ENCODE results near the gene COQ8B. TPM values are rescaled to one million over a fixed set of nuclear protein-coding genes. Genes with fewer than 3 reads are reported as not detected.
A peak's percentile ranks its signal among the peaks of the same experiment; 100 is the strongest.

The COQ8B gene
- total and polyA plus RNA-seq, 2 of the 4 experiments (the other 2 are of a cell fraction): 14.9 to 23.2 TPM

DNA sequence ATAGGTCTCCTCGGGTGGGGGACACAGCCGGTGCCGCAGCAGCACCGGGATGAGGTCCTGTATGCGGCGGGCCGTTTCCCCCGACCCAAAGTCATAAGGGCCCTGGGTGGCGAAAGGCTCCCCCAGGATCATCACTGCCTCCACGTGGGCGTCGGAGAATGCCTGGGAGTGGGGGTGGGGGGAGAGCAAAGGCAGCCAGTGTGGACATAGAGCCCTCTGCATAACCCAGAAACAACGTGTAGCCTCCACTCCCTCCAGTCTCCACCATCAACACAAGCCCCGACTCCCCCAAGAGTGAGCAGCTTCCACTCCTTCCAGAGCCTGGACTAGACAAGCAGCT is 24.5 kb downstream of the COQ8B start:
- H3K4me1 ChIP-seq (ENCODE audit: control insufficient read depth, insufficient read depth, low read length): peaks cover 17% of the 10 kb centered on the region
- H4K91ac ChIP-seq (ENCODE audit: insufficient read depth, low read depth, low read length): no peak overlapping the region
- no peak overlapping the region for H3K4me2 ChIP-seq (ENCODE audit: low read depth, low read length)
- peak overlapping the region; percentile 97 for H2AK9ac ChIP-seq (replicated peaks; ENCODE audit: low read depth, low read length, poor library complexity)
- WGBS, 2 experiments (ENCODE audit: extremely low coverage in 2 of 2, insufficient read length in 1 of 2): 89% methylated on average over 2 of the region's 14 CpGs; no CpG with 5 or more reads in 1 of the 2 experiments
- no peak overlapping the region for H3K4ac ChIP-seq (ENCODE audit: low read depth, low read length)
- H4K8ac ChIP-seq (ENCODE audit: low read depth in 2 of 2, low read length in 2 of 2): no peak overlapping the region
- no peak overlapping the region for H3K56ac ChIP-seq (ENCODE audit: extremely low read depth, insufficient read depth, low read length)
- peaks cover 27% of the 10 kb centered on the region; the same call in 1 of the 2 replicates for H3K36me3 ChIP-seq (ENCODE audit: control insufficient read depth, insufficient read depth, low read length)
- in situ Hi-C loops (cut with MboI; ENCODE audit: low sequenced_read_pairs): no loop called here
- H2BK120ac ChIP-seq (ENCODE audit: low read depth, low read length): no peak overlapping the region
- no peaks in the 10 kb centered on the region for H3K27me3 ChIP-seq (ENCODE audit: control insufficient read depth, insufficient read depth, low read length)
- H3K9me1 ChIP-seq (ENCODE audit: insufficient read depth, low read length): peaks cover 25% of the 10 kb centered on the region
- no peaks in the 10 kb centered on the region for H3K9me3 ChIP-seq (ENCODE audit: control insufficient read depth, insufficient read depth, low read length)
- no peak overlapping the region for H2AFZ ChIP-seq (replicated peaks; ENCODE audit: low read length, poor library complexity)
- peaks cover 19 to 34% of the 10 kb centered on the region in 2 experiments for H3K79me1 ChIP-seq (ENCODE audit: low read depth in 1 of 2, low read length in 2 of 2)
- ATAC-seq (ENCODE audit: low read depth): no peak
- H3K9ac ChIP-seq (ENCODE audit: low read depth, low read length): no peak overlapping the region
- no peak overlapping the region for H3K27ac ChIP-seq (ENCODE audit: insufficient read depth, low read length)
- DNase-seq: no peak
- H2BK20ac ChIP-seq (ENCODE audit: low read depth, low read length): no peak overlapping the region
- no peak overlapping the region for H3K23ac ChIP-seq (ENCODE audit: low read depth, low read length)
- dilution Hi-C loops (cut with HindIII; ENCODE audit: low sequenced_read_pairs, unreplicated experiment): no loop called here
- no peak overlapping the region for H4K5ac ChIP-seq (ENCODE audit: low read depth, low read length)
- no peak overlapping the region for H2BK5ac ChIP-seq (ENCODE audit: low read depth, low read length, poor library complexity, severe bottlenecking)
- ChIA-PET POLR2A (ENCODE audit: unreplicated experiment) (no interaction called here), CTCF (no interaction called here)
- H3K14ac ChIP-seq (replicated peaks; ENCODE audit: low read depth, low read length): no peak overlapping the region
- H3K18ac ChIP-seq (ENCODE audit: low read depth, low read length): no peak overlapping the region
- no TSS peak for BruUV-seq (replicated peaks)
- H4K20me1 ChIP-seq (ENCODE audit: insufficient read depth, low read length): peaks cover 23% of the 10 kb centered on the region
- no peak overlapping the region for H3K4me3 ChIP-seq (ENCODE audit: insufficient read depth, low read depth, low read length)
- H2BK15ac ChIP-seq (ENCODE audit: low read depth, low read length): no peak overlapping the region
- no peak overlapping the region for H2AK5ac ChIP-seq (ENCODE audit: low read depth, low read length)
- TF ChIP-seq, protein P1, sequence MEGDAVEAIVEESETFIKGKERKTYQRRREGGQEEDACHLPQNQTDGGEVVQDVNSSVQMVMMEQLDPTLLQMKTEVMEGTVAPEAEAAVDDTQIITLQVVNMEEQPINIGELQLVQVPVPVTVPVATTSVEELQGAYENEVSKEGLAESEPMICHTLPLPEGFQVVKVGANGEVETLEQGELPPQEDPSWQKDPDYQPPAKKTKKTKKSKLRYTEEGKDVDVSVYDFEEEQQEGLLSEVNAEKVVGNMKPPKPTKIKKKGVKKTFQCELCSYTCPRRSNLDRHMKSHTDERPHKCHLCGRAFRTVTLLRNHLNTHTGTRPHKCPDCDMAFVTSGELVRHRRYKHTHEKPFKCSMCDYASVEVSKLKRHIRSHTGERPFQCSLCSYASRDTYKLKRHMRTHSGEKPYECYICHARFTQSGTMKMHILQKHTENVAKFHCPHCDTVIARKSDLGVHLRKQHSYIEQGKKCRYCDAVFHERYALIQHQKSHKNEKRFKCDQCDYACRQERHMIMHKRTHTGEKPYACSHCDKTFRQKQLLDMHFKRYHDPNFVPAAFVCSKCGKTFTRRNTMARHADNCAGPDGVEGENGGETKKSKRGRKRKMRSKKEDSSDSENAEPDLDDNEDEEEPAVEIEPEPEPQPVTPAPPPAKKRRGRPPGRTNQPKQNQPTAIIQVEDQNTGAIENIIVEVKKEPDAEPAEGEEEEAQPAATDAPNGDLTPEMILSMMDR (conservative IDR thresholded peaks at IDR 0.05; ENCODE audit: low read depth, low read length): no peak
- TF ChIP-seq FOS (IDR thresholded peaks at IDR 0.05; ENCODE audit: low read depth, low read length): no peak
- TF ChIP-seq NFE2L2 (IDR thresholded peaks at IDR 0.05; ENCODE audit: low read depth, low read length): no peak
- no peak for TF ChIP-seq POLR2A (IDR thresholded peaks at IDR 0.05; ENCODE audit: low read depth, low read length)
- no peak for TF ChIP-seq RCOR1 (IDR thresholded peaks at IDR 0.05; ENCODE audit: insufficient replicate concordance, low read length)
- no peak for TF ChIP-seq BHLHE40 (IDR thresholded peaks at IDR 0.05; ENCODE audit: low read depth, low read length)
- TF ChIP-seq, protein P2, sequence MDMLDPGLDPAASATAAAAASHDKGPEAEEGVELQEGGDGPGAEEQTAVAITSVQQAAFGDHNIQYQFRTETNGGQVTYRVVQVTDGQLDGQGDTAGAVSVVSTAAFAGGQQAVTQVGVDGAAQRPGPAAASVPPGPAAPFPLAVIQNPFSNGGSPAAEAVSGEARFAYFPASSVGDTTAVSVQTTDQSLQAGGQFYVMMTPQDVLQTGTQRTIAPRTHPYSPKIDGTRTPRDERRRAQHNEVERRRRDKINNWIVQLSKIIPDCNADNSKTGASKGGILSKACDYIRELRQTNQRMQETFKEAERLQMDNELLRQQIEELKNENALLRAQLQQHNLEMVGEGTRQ (IDR thresholded peaks at IDR 0.05; ENCODE audit: low read depth, low read length): no peak
- no peak for TF ChIP-seq RFX5 (IDR thresholded peaks at IDR 0.05; ENCODE audit: low read depth, low read length)
- no peak for TF ChIP-seq SMC3 (IDR thresholded peaks at IDR 0.05; ENCODE audit: low read depth, low read length)
- no peak for TF ChIP-seq MXI1 (IDR thresholded peaks at IDR 0.05; ENCODE audit: borderline replicate concordance, low read depth, low read length)
- TF ChIP-seq, protein P3, sequence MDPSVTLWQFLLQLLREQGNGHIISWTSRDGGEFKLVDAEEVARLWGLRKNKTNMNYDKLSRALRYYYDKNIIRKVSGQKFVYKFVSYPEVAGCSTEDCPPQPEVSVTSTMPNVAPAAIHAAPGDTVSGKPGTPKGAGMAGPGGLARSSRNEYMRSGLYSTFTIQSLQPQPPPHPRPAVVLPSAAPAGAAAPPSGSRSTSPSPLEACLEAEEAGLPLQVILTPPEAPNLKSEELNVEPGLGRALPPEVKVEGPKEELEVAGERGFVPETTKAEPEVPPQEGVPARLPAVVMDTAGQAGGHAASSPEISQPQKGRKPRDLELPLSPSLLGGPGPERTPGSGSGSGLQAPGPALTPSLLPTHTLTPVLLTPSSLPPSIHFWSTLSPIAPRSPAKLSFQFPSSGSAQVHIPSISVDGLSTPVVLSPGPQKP (IDR thresholded peaks at IDR 0.05; ENCODE audit: borderline replicate concordance, low read depth, low read length): no peak
- TF ChIP-seq MAFK (IDR thresholded peaks at IDR 0.05; ENCODE audit: low read depth, low read length): no peak
- intact Hi-C loops (cut with micrococcal nuclease): no loop called here

All from IMR-90 (cell line).